ENCODE data around the gene EPB41L5. TPM values are rescaled to one million over a fixed set of nuclear protein-coding genes. Genes with fewer than 3 reads are reported as not detected.

EPB41L5 gene
- total and polyA plus RNA-seq, 10 of the 15 experiments (the other 5 are each of a cell fraction or from before 2014, with no cell fraction given), result 2.1 to 20.4 (median 8.2) TPM

- BruUV-seq (replicated peaks), result no TSS peak
- in situ Hi-C loops (cut with MboI), result no loop called here
- no peak for ATAC-seq
- H3K27me3 ChIP-seq (replicated peaks in 1 of 2; ENCODE audit: control insufficient read depth in 2 of 2, insufficient read depth in 2 of 2, low read length in 1 of 2), result no peaks in the 10 kb centered on the region
- no peaks in the 10 kb centered on the region for H4K20me1 ChIP-seq (ENCODE audit: control insufficient read depth, insufficient read depth)
- H3K4me3 ChIP-seq, result no peak overlapping the region
- peaks cover 5% of the 10 kb centered on the region for H3K9me3 ChIP-seq (replicated peaks; ENCODE audit: control insufficient read depth, insufficient read depth, low read length)
- DNase-seq (ENCODE audit: low read depth, low spot score), result no peak
- intact Hi-C loops (cut with micrococcal nuclease; ENCODE audit: unreplicated experiment), result no loop called here
- RAD21 ChIA-PET (ENCODE audit: unreplicated experiment), result interaction anchor here (1.5 kb wide), 1 partner anchor 40 kb away, joined by 3 read pairs; no protein-coding TSS in a partner anchor
- H3K9ac ChIP-seq (ENCODE audit: control insufficient read depth, insufficient read depth, low read length), result no peak overlapping the region
- CTCF ChIA-PET, result no interaction called here
- H3K4me2 ChIP-seq (ENCODE audit: control insufficient read depth, insufficient read depth), result no peak overlapping the region
- H3K27ac ChIP-seq (ENCODE audit: control insufficient read depth, insufficient read depth), result no peak overlapping the region
- FAIRE-seq, result no peak
- no peak overlapping the region for H2AFZ ChIP-seq (ENCODE audit: control insufficient read depth, low read depth, low read length)
- SMC1A ChIA-PET (ENCODE audit: uncharacterized antibody, unreplicated experiment), result no interaction called here
- 13% methylated on average over 3 of the region's 3 CpGs for WGBS (ENCODE audit: insufficient coverage, insufficient replicate concordance, low lambda C conversion rate, missing lambda C conversion rate)
- no peaks in the 10 kb centered on the region for H3K79me2 ChIP-seq (ENCODE audit: control insufficient read depth, insufficient read depth, low read length)
- no peak for TF ChIP-seq SREBF2 (IDR thresholded peaks at IDR 0.05; ENCODE audit: low read length)
- no peak for TF ChIP-seq BHLHE40 (IDR thresholded peaks at IDR 0.05; ENCODE audit: borderline replicate concordance in 1 of 2, low read depth in 2 of 2, low read length in 1 of 2)
- no peak for TF ChIP-seq SUPT20H (IDR thresholded peaks at IDR 0.05; ENCODE audit: borderline replicate concordance, control insufficient read depth, low read depth, low read length)
- no peak for TF ChIP-seq RB1 (IDR thresholded peaks at IDR 0.05; ENCODE audit: borderline replicate concordance)
- TF ChIP-seq ZNF622 (IDR thresholded peaks at IDR 0.05), result no peak
- TF ChIP-seq NFIC (IDR thresholded peaks at IDR 0.05; ENCODE audit: low read depth, low read length), result no peak
- no peak for TF ChIP-seq E4F1 (IDR thresholded peaks at IDR 0.05; ENCODE audit: borderline replicate concordance, partially characterized antibody)
- TF ChIP-seq FOS (IDR thresholded peaks at IDR 0.05; ENCODE audit: borderline replicate concordance, extremely low read depth, insufficient read length), result no peak
- no peaks in the 10 kb centered on the region for H3K4me1 ChIP-seq (ENCODE audit: control insufficient read depth, insufficient read depth, low read length)
- POLR2A ChIA-PET, result no interaction called here
- H3K36me3 ChIP-seq (ENCODE audit: control insufficient read depth in 2 of 2, insufficient read depth in 2 of 2, low read length in 1 of 2), result no peaks in the 10 kb centered on the region
Measured at GRCh38 chr2:120148669-120149068, 135.8 kb downstream of the EPB41L5 start.

Data from GM12878 (cell line).